Mesangial cell (primary cell): ENCODE results near the gene TIE1. TPM values are rescaled to one million over a fixed set of nuclear protein-coding genes. Genes with fewer than 3 reads are reported as not detected.

Source experiments
- total RNA-seq: library from RNA; depleted of rRNA; stranded (reverse); fragments of >200 nt; gene quantifications from 2 replicates; pipeline ENCODE4 v1.2.3, GENCODE V29; 2015

TIE1 gene
- 0.98 and 1.0 TPM in 2 replicates for total RNA-seq

DNA sequence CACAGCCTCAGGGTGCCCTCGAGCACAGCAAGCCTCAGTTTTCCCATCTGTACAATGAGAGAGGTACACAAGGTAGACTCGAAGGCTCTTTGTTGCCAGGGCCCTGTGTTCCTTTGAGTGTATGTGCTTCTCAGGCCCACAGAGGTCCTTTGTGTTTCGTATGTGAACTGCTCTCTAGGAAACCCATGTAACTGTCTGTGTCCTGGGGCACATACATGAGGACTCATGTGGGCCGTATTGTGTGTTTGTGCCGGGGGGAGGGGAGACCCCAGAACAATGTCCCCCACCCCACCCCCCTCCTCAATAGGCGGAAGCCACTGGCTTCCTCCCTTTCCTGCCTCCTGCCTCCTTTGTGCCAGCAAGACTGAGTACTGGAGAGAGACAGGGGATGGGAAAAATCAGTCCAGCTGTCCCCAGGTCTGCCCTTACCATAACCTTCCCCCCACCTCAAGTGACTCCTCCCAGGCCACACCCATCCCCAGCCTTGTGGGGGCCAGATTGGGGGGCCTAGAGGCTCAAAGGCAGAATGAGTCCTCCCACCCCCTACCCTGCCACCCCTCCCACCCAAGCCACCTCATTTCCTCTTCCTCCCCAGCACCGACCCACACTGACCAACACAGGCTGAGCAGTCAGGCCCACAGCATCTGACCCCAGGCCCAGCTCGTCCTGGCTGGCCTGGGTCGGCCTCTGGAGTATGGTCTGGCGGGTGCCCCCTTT is at the start of gene TIE1:
Gene TIE1, plus strand, starts transcription at position 605 of the 717 bp plus-strand sequence. Its CDS starts 90 bp downstream, at position 695.

GRCh38 chr1:43269627-43270375 is 31.0 kb upstream of the TIE1 start, which contains the start of gene TMEM125:
Gene TMEM125 (plus strand): TSS chr1:43269983. CDS start chr1:43272723, 2,740 bp downstream.

GRCh38 chr1:43285269-43285990 is 15.4 kb upstream of the TIE1 start, which contains the start of gene C1orf210:
Gene C1orf210 (minus strand): TSS chr1:43285581. CDS start chr1:43283270, 2,311 bp downstream.

DNA sequence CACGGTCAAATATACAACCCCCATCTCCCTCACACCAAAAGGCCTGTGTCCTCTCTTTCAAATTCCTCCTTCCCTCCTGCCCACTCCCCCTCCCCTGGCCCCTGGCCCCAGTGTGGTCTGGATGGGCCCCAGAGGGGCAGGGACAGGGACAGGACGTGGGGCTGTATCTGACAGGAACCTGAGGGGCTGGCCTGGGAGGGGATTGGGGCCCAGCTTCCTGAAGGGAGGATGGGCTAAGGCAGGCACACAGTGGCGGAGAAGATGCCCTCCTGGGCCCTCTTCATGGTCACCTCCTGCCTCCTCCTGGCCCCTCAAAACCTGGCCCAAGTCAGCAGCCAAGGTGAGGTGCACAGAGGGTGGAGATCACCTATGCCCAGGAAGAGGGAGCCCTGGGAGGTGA is 36.8 kb downstream of the TIE1 start, which contains the start of gene MPL:
Gene MPL, plus strand, starts transcription at position 231 of the 400 bp plus-strand sequence. Its CDS starts 31 bp downstream, at position 262.

DNA sequence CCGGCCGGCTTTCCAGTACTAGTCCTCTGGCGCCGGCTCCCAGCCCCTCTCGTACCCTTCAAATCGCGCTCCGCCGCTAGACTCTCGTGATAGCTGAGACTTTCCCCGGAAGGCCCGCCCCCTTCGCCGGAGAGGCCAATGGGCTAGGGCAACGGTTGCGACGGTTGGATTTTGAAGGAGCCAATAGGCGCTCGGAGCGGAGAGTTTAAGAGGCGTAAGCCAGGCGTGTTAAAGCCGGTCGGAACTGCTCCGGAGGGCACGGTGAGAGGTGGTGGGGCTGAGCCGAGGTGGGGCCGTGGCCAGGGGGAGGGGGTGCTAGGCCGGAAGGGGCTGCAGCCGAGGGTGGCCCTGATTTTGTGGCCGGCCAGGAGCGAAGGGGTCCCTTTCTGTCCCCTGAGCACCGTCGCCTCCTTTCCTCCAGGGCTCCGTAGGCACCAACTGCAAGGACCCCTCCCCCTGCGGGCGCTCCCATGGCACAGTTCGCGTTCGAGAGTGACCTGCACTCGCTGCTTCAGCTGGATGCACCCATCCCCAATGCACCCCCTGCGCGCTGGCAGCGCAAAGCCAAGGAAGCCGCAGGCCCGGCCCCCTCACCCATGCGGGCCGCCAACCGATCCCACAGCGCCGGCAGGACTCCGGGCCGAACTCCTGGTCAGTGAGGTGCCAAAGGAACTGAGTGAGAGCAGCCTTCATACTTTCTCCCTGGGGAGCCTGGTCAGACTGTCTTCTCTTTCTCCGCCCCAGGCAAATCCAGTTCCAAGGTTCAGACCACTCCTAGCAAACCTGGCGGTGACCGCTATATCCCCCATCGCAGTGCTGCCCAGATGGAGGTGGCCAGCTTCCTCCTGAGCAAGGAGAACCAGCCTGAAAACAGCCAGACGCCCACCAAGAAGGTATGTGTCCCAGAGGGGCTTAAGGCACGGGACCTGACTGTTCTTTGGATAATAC is 58.2 kb downstream of the TIE1 start, which contains the start of gene CDC20:
Gene CDC20, plus strand, starts transcription at position 236 of the 948 bp plus-strand sequence. Its CDS starts 235 bp downstream, at position 471.

GRCh38 chr1:43367904-43368645 is 67.3 kb downstream of the TIE1 start, which contains the start of gene ELOVL1:
Gene ELOVL1 (minus strand): TSS chr1:43368011. CDS start chr1:43365609, 2,402 bp downstream.

Other genes with a start within 250 kb of the TIE1 start
- gene EBNA1BP2, start 128.7 kb upstream of the TIE1 start, total RNA-seq, result 22.7 and 100 TPM in 2 replicates
- 0.25 TPM in 1 of 2 replicates, not detected in the other for gene CFAP57, start 128.7 kb upstream of the TIE1 start, total RNA-seq
- gene TMEM125, start 31.0 kb upstream of the TIE1 start, total RNA-seq, result 0.33 and 2.8 TPM in 2 replicates
- gene C1orf210, start 15.4 kb upstream of the TIE1 start, total RNA-seq, result not detected in 2 replicates
- 0.13 TPM in 1 of 2 replicates, not detected in the other for gene MPL, start 36.8 kb downstream of the TIE1 start, total RNA-seq
- 12.9 and 358 TPM in 2 replicates for gene CDC20, start 58.0 kb downstream of the TIE1 start, total RNA-seq
- 110 and 146 TPM in 2 replicates for gene ELOVL1, start 67.0 kb downstream of the TIE1 start, total RNA-seq
- 26.9 and 37.8 TPM in 2 replicates for gene MED8, start 88.8 kb downstream of the TIE1 start, total RNA-seq
- 21.8 and 22.0 TPM in 2 replicates for gene SZT2, start 88.9 kb downstream of the TIE1 start, total RNA-seq
- 68.8 and 108 TPM in 2 replicates for gene HYI, start 152.9 kb downstream of the TIE1 start, total RNA-seq
- 138 and 217 TPM in 2 replicates for gene PTPRF, start 229.9 kb downstream of the TIE1 start, total RNA-seq